SK-N-SH (cell line): ENCODE data around the gene TRPV6. TPM values are rescaled to one million over a fixed set of nuclear protein-coding genes. Genes with fewer than 3 reads are reported as not detected.

Experiments
- CTCF ChIA-PET: fragments of 300-600, 350-600 bp; formaldehyde crosslinking; extraction: SDS; loops from one replicate; lab custom pipeline; 2021; lab: Yijun Ruan, JAX
- POLR2A ChIA-PET: fragments of 350-600 bp; sonication (Branson Sonifier 250); formaldehyde crosslinking; extraction: SDS; loops from one replicate; lab custom pipeline; 2020; ENCODE audit warnings: antibody characterized with exemption, inconsistent platforms; lab: Yijun Ruan, JAX
- DNase-seq: peaks from one replicate; pipeline ENCODE4 v3.0.0; 2012
- H2AFZ ChIP-seq: fragments of 200-600 bp; sonication (generic); 2 replicates; pipeline ENCODE4 v1.8.1; 2016; ENCODE audit warnings: antibody characterized with exemption, mild to moderate bottlenecking, low read depth
- H3F3A ChIP-seq: fragments of 200-600 bp; sonication (generic); replicated peaks from 2 replicates; pipeline ENCODE3; 2016; ENCODE audit warnings: antibody characterized with exemption, mild to moderate bottlenecking; ENCODE audit not compliant: insufficient read depth
- H3K27ac ChIP-seq, 2 experiments: fragments of 200-500 bp in 1 of 2; fragments of 200-600 bp in 1 of 2; sonication (Bioruptor generic) in 1 of 2; sonication (generic), shearing (Covaris generic) in 1 of 2; 2 replicates each; pipeline versions ENCODE4 v1.5.1 to v1.6.1; 2014 to 2016; ENCODE audit warnings: low read depth in 2 of 2, inconsistent platforms in 1 of 2, low read length in 1 of 2, mild to moderate bottlenecking in 1 of 2, mixed read lengths in 1 of 2
- H3K27me3 ChIP-seq: fragments of 200-600 bp; sonication (generic), shearing (Covaris generic); 2 replicates; pipeline ENCODE4 v1.6.1; 2016; ENCODE audit warnings: mixed run types; ENCODE audit not compliant: insufficient read depth
- H3K36me3 ChIP-seq, 2 experiments: fragments of 200-500 bp in 1 of 2; fragments of 200-600 bp in 1 of 2; sonication (Bioruptor generic) in 1 of 2; sonication (generic) in 1 of 2; replicated peaks in 1 of 2; 2 replicates each; pipeline versions ENCODE3 to v1.5.1; 2014 to 2016; ENCODE audit warnings: low read length in 1 of 2, mild to moderate bottlenecking in 1 of 2; ENCODE audit not compliant: insufficient read depth in 2 of 2, control insufficient read depth in 1 of 2
- H3K4me1 ChIP-seq, 2 experiments: fragments of 200-500 bp in 1 of 2; fragments of 200-600 bp in 1 of 2; sonication (Bioruptor generic) in 1 of 2; sonication (generic), shearing (Covaris generic) in 1 of 2; 2 replicates each; pipeline versions ENCODE4 v1.5.1 to v1.6.1; 2014 to 2016; ENCODE audit warnings: low read depth in 1 of 2, low read length in 1 of 2, mixed run types in 1 of 2; ENCODE audit not compliant: insufficient read depth in 2 of 2, control insufficient read depth in 1 of 2
- H3K4me2 ChIP-seq: fragments of 200-600 bp; sonication (generic), shearing (Covaris generic); 2 replicates; pipeline ENCODE4 v1.6.1; 2017; ENCODE audit warnings: mixed run types
- H3K4me3 ChIP-seq, 2 experiments: fragments of 200-500 bp in 1 of 2; fragments of 200-600 bp in 1 of 2; sonication (Bioruptor generic) in 1 of 2; sonication (generic), shearing (Covaris generic) in 1 of 2; 2 replicates each; pipeline versions ENCODE4 v1.5.1 to v1.8.1; 2014 to 2016; ENCODE audit warnings: low read depth in 2 of 2, inconsistent platforms in 1 of 2, low read length in 1 of 2, mild to moderate bottlenecking in 1 of 2, mixed read lengths in 1 of 2, moderate library complexity in 1 of 2
- H3K79me2 ChIP-seq: fragments of 200-600 bp; sonication (generic); 2 replicates; pipeline ENCODE4 v1.8.1; 2017; ENCODE audit warnings: mild to moderate bottlenecking; ENCODE audit not compliant: insufficient read depth
- H3K9ac ChIP-seq: fragments of 200-600 bp; sonication (generic); 2 replicates; pipeline ENCODE4 v1.6.1; 2017; ENCODE audit warnings: mixed run types
- H3K9me2 ChIP-seq: fragments of 200-600 bp; sonication (generic); 2 replicates; pipeline ENCODE4 v1.6.1; 2017; ENCODE audit warnings: mixed run types
- H3K9me3 ChIP-seq: fragments of 200-600 bp; sonication (generic); 2 replicates; pipeline ENCODE4 v1.6.1; 2017; ENCODE audit warnings: mixed run types, mild to moderate bottlenecking, moderate library complexity
- H4K20me1 ChIP-seq: fragments of 200-600 bp; sonication (generic); 2 replicates; pipeline ENCODE4 v1.6.1; 2017; ENCODE audit warnings: mild to moderate bottlenecking, mixed run types; ENCODE audit not compliant: insufficient read depth
- EZH2phosphoT487 ChIP-seq: fragments of 200-600 bp; sonication (generic); IDR thresholded peaks from 2 replicates; pipeline ENCODE4 v1.6.1; 2017; ENCODE audit warnings: low read depth, mixed run types, mild to moderate bottlenecking, antibody characterized with exemption, moderate library complexity, borderline replicate concordance
- FOXJ3 ChIP-seq: sonication (generic); formaldehyde crosslinking; IDR thresholded peaks from 2 replicates; pipeline ENCODE4 v1.5.1; 2020; ENCODE audit warnings: mild to moderate bottlenecking, missing genetic modification reagents
- GABPA ChIP-seq: IDR thresholded peaks from 2 replicates; pipeline ENCODE4 v1.4.0; 2012; ENCODE audit warnings: low read depth, mild to moderate bottlenecking
- MAX ChIP-seq: IDR thresholded peaks from 2 replicates; pipeline ENCODE4 v1.4.0; 2012; ENCODE audit warnings: low read depth
- MXI1 ChIP-seq: IDR thresholded peaks from 2 replicates; pipeline ENCODE4 v1.6.1; 2012; ENCODE audit warnings: mild to moderate bottlenecking, low read depth, low read length, improper control_type of control experiment
- NRF1 ChIP-seq: IDR thresholded peaks from 2 replicates; pipeline ENCODE4 v1.6.1; 2012; ENCODE audit warnings: low read depth, mild to moderate bottlenecking, low read length
- RCOR1 ChIP-seq: fragments of 150-350 bp; IDR thresholded peaks from 2 replicates; pipeline ENCODE4 v1.6.1; 2017; ENCODE audit warnings: antibody characterized with exemption, low read length
- REST ChIP-seq: IDR thresholded peaks from 2 replicates; pipeline ENCODE4 v1.6.1; 2012; ENCODE audit warnings: mild to moderate bottlenecking, low read depth, low read length, moderate library complexity
- RFX5 ChIP-seq: IDR thresholded peaks from 2 replicates; pipeline ENCODE4 v1.6.1; 2012; ENCODE audit warnings: mild to moderate bottlenecking, improper control_type of control experiment, low read length
- SMC3 ChIP-seq: IDR thresholded peaks from 2 replicates; pipeline ENCODE4 v1.6.1; 2012; ENCODE audit warnings: low read depth, low read length, improper control_type of control experiment
- TCF12 ChIP-seq: IDR thresholded peaks from 2 replicates; pipeline ENCODE4 v1.4.0; 2012
- TEAD4 ChIP-seq: IDR thresholded peaks from 2 replicates; pipeline ENCODE4 v1.4.0; 2012; ENCODE audit warnings: mild to moderate bottlenecking, borderline replicate concordance; ENCODE audit not compliant: insufficient read depth
- USF1 ChIP-seq: IDR thresholded peaks from 2 replicates; pipeline ENCODE4 v1.4.0; 2012; ENCODE audit warnings: low read depth, borderline replicate concordance
- YY1 ChIP-seq: IDR thresholded peaks from 2 replicates; pipeline ENCODE4 v1.4.0; 2012; ENCODE audit warnings: low read depth, mild to moderate bottlenecking
- ZBTB33 ChIP-seq: IDR thresholded peaks from 2 replicates; pipeline ENCODE4 v1.4.0; 2012; ENCODE audit warnings: low read depth, borderline replicate concordance
- WGBS: methylation state at CpG from one replicate; pipeline ENCODE4 v1.1.6; 2017; ENCODE audit warnings: low lambda C conversion rate; 5-methylcytosine and 5-hydroxymethylcytosine counted together
- polyA plus RNA-seq, 3 experiments: library from polyadenylated mRNA; depleted of rRNA; stranded (reverse); fragments of >200 nt; gene quantifications; 2 replicates each; pipeline ENCODE4 v1.2.3, GENCODE V29; 2012

TRPV6 gene
- polyA plus RNA-seq, 1 of the 3 experiments (the other 2 are of a cell fraction), result not detected

GRCh38 chr7:142864980-142865747, 20.4 kb downstream of the TRPV6 start:
- peaks cover 2% of the 10 kb centered on the region for H3F3A ChIP-seq
- no peaks in the 10 kb centered on the region for H3K79me2 ChIP-seq
- WGBS, result 46% methylated on average over 10 of the region's 14 CpGs
- CTCF ChIA-PET, result interaction anchor here (0.7 to 12.2 kb wide), 19 partner anchors 8 to 423 kb away, joined by 3 to 154 read pairs (median 6); partner anchors contain the start of gene EPHB6
- POLR2A ChIA-PET, result no interaction called here
- no peak overlapping the region for H3K4me3 ChIP-seq
- H3K4me1 ChIP-seq, result no peaks in the 10 kb centered on the region; a peak in 1 of 4 replicates
- H3K9me3 ChIP-seq, result no peaks in the 10 kb centered on the region
- H3K9ac ChIP-seq, result no peak overlapping the region
- no peak for DNase-seq
- 0 out of 2 replicates have a peak, but pooled peaks cover 4% of the 10 kb centered on the region for H4K20me1 ChIP-seq
- peaks cover 11% of the 10 kb centered on the region for H3K27me3 ChIP-seq
- TF ChIP-seq REST (no peak), MXI1 (no peak), YY1 (no peak), RCOR1 (no peak), ZBTB33 (no peak), TCF12 (no peak), RFX5 (no peak), GABPA (no peak), FOXJ3 (no peak), SMC3 (no peak), MAX (no peak), TEAD4 (no peak), NRF1 (no peak), USF1 (no peak), EZH2phosphoT487 (no peak)
- no peaks in the 10 kb centered on the region for H3K9me2 ChIP-seq
- H3K27ac ChIP-seq, result no peak overlapping the region
- no peak overlapping the region for H3K4me2 ChIP-seq
- no peaks in the 10 kb centered on the region for H3K36me3 ChIP-seq
- no peak overlapping the region for H2AFZ ChIP-seq
